OCI-LY1 (cell line): Measurements from ENCODE around the gene PSD.

Experiments used
- CTCF ChIP-seq: fragments of 200-600 bp; sonication (generic), shearing (Covaris generic); IDR thresholded peaks from 2 replicates; pipeline ENCODE4 v1.5.1; 2017; ENCODE audit warnings: mild to moderate bottlenecking, antibody characterized with exemption, low read length, moderate library complexity, mixed read lengths
- EZH2 ChIP-seq: fragments of 200-600 bp; sonication (generic), shearing (Covaris generic); IDR thresholded peaks from 2 replicates; pipeline ENCODE4 v1.8.0; 2017; ENCODE audit warnings: borderline replicate concordance, mixed run types, mild to moderate bottlenecking, antibody characterized with exemption, low read length, moderate library complexity, mixed read lengths

DNA sequence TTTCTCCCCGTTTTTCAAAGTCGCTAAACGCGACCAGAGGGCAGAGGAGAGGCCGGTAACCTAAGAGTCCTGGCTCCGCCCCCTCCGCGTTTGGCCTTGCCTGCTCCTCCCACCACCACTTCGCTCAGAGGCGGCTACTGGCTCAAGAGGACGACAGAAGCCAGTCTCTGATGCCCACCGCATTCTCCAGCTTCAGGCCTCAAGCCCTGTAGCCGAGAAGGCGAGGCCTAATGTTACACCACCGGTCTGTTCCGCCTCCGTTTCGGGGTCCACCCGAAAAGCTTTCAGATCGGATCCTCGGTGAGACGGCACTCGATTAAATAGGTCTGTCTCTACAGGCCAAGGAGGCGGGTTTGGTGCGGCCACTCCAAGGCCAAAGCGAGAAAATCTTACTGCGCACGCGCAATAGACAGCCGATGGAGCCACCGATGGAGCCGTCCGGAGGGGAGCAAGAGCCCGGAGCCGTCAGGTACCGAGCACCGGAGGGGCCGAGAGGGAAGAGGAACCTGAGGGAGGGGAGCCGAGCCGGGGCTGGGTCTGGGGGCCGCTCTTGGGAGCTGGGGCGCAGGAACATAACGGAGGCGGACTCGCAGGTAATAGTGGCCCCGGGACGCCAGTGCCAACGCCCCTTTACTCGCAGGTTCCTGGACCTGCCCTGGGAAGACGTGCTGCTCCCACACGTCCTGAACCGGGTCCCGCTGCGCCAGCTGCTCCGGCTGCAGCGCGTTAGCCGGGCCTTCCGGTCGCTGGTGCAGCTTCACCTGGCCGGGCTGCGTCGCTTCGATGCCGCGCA is 2.3 kb upstream of the PSD start, which contains the start of gene FBXL15:
- TF ChIP-seq CTCF = no peak
- TF ChIP-seq EZH2 = no peak
